ENCODE data around the gene DHCR7.

GRCh38 chr11:71402878-71403277 lies 45.3 kb downstream of the DHCR7 start:
- TF ChIP-seq CTCF (IDR thresholded peaks at IDR 0.05) (no peak), ZFX (IDR thresholded peaks at IDR 0.05; ENCODE audit: borderline replicate concordance) (no peak)

Data from 22Rv1 (cell line).